Suppressor macrophage treated with lipopolysaccharide for 1 hour (primary cell): ENCODE data around the gene CFAP97D1.

ENCODE experiments used
- DNase-seq, 3 donors: peaks; one replicate each; pipeline ENCODE4 v3.0.0-alpha.2; 2020 to 2022

The CFAP97D1 gene

GRCh38 chr17:43780135-43780534 lies at the start of gene CFAP97D1:
TSS of gene CFAP97D1 (plus strand) at chr17:43780435. CDS start at chr17:43780463, 28 bp downstream.
- DNase-seq, result no peak

- DNase-seq, result peak; percentile 37 to 47 (median 39)
Observed at GRCh38 chr17:43732958-43733357, 47.3 kb upstream of the CFAP97D1 start.

- no peak for DNase-seq
Observed at GRCh38 chr17:43733956-43734355, 46.3 kb upstream of the CFAP97D1 start.

- DNase-seq, result no peak
Observed at GRCh38 chr17:43734376-43734775, 45.9 kb upstream of the CFAP97D1 start.

GRCh38 chr17:43736389-43736788 lies 43.8 kb upstream of the CFAP97D1 start:
- DNase-seq, result no peak

- DNase-seq, result no peak
Observed at GRCh38 chr17:43737722-43738121, 42.5 kb upstream of the CFAP97D1 start.

GRCh38 chr17:43740541-43740940 lies 39.7 kb upstream of the CFAP97D1 start:
- DNase-seq, result no peak

GRCh38 chr17:43741636-43742035 lies 38.6 kb upstream of the CFAP97D1 start:
- DNase-seq, result peak in 2 of 3 donors; percentile 46 to 53

GRCh38 chr17:43745541-43745940 lies 34.7 kb upstream of the CFAP97D1 start:
- no peak for DNase-seq

- no peak for DNase-seq
Observed at GRCh38 chr17:43750153-43750552, 30.1 kb upstream of the CFAP97D1 start.

GRCh38 chr17:43753493-43754129 lies 26.6 kb upstream of the CFAP97D1 start:
- peak; percentile 42 to 71 (median 60) for DNase-seq

GRCh38 chr17:43754947-43755346 lies 25.3 kb upstream of the CFAP97D1 start:
- peak in 1 of 3 donors; percentile 23 for DNase-seq

- DNase-seq, result peak in 1 of 3 donors; percentile 52
Observed at GRCh38 chr17:43755389-43755875, 24.8 kb upstream of the CFAP97D1 start.

GRCh38 chr17:43756201-43756600 lies 24.0 kb upstream of the CFAP97D1 start:
- DNase-seq, result no peak

GRCh38 chr17:43757171-43757660 lies 23.0 kb upstream of the CFAP97D1 start:
- DNase-seq, result no peak

- no peak for DNase-seq
Observed at GRCh38 chr17:43758086-43758485, 22.1 kb upstream of the CFAP97D1 start.

GRCh38 chr17:43758497-43759174 lies 21.6 kb upstream of the CFAP97D1 start, which contains the start of gene SOST:
TSS of gene SOST (minus strand) at chr17:43758791. CDS start at chr17:43758741, 50 bp downstream.
- DNase-seq, result no peak

GRCh38 chr17:43759836-43760235 lies 20.4 kb upstream of the CFAP97D1 start:
- DNase-seq, result no peak

GRCh38 chr17:43760254-43760852 lies 19.9 kb upstream of the CFAP97D1 start:
- DNase-seq, result peak; percentile 91 to 94 (median 94)

- peak; percentile 73 to 81 (median 81) for DNase-seq
Observed at GRCh38 chr17:43766413-43767052, 13.7 kb upstream of the CFAP97D1 start.

- no peak for DNase-seq
Observed at GRCh38 chr17:43767053-43767712, 13.1 kb upstream of the CFAP97D1 start.

GRCh38 chr17:43767713-43768059 lies 12.5 kb upstream of the CFAP97D1 start:
- no peak for DNase-seq

GRCh38 chr17:43768382-43768781 lies 11.9 kb upstream of the CFAP97D1 start:
- DNase-seq, result peak; percentile 83 to 85 (median 83)
